WTC11 (cell line): ENCODE measurements around the gene PACS1. TPM values are rescaled to one million over a fixed set of nuclear protein-coding genes. Genes with fewer than 3 reads are reported as not detected.

Source experiments
- ARID4B ChIP-seq: sonication (generic); formaldehyde crosslinking; IDR thresholded peaks from 2 replicates; pipeline ENCODE4 v1.8.0; 2023; ENCODE audit warnings: missing genetic modification reagents, mild to moderate bottlenecking, borderline replicate concordance
- ATF2 ChIP-seq: sonication (generic); formaldehyde crosslinking; IDR thresholded peaks from 2 replicates; pipeline ENCODE4 v1.8.1; 2022; ENCODE audit warnings: low read depth, missing genetic modification reagents, borderline replicate concordance
- CBFB ChIP-seq: sonication (generic); formaldehyde crosslinking; IDR thresholded peaks from 2 replicates; pipeline ENCODE4 v1.8.1; 2022; ENCODE audit warnings: mild to moderate bottlenecking, low read depth, missing genetic modification reagents
- CREB1 ChIP-seq: sonication (generic); formaldehyde crosslinking; IDR thresholded peaks from 2 replicates; pipeline ENCODE4 v1.8.0; 2023; ENCODE audit warnings: mild to moderate bottlenecking, missing genetic modification reagents
- CREM ChIP-seq: sonication (generic); formaldehyde crosslinking; IDR thresholded peaks from 2 replicates; pipeline ENCODE4 v1.8.1; 2022; ENCODE audit warnings: mild to moderate bottlenecking, missing genetic modification reagents, moderate library complexity
- EMX1 ChIP-seq: fragments of 250-450 bp; sonication (Bioruptor Pico); IDR thresholded peaks from 2 replicates; pipeline ENCODE4 v1.8.0; 2021; ENCODE audit warnings: mild to moderate bottlenecking
- ESRRA ChIP-seq: sonication (generic); formaldehyde crosslinking; IDR thresholded peaks from 2 replicates; pipeline ENCODE4 v1.8.1; 2022; ENCODE audit warnings: mild to moderate bottlenecking, missing genetic modification reagents, borderline replicate concordance
- ETV6 ChIP-seq: sonication (generic); formaldehyde crosslinking; IDR thresholded peaks from 2 replicates; pipeline ENCODE4 v1.8.1; 2022; ENCODE audit warnings: mild to moderate bottlenecking, missing genetic modification reagents
- FOXJ3 ChIP-seq: sonication (generic); formaldehyde crosslinking; IDR thresholded peaks from 2 replicates; pipeline ENCODE4 v1.9.0; 2021; ENCODE audit warnings: missing genetic modification reagents, mild to moderate bottlenecking, borderline replicate concordance
- FOXK1 ChIP-seq: sonication (generic); formaldehyde crosslinking; IDR thresholded peaks from 2 replicates; pipeline ENCODE4 v1.8.0; 2022; ENCODE audit warnings: mild to moderate bottlenecking, moderate library complexity, missing genetic modification reagents
- GRHL2 ChIP-seq: fragments of 250-450 bp; sonication (Bioruptor Pico); IDR thresholded peaks from 2 replicates; pipeline ENCODE4 v1.8.0; 2022; ENCODE audit warnings: mild to moderate bottlenecking, moderate library complexity; ENCODE audit not compliant: insufficient replicate concordance, severe bottlenecking
- IRF2 ChIP-seq: sonication (generic); formaldehyde crosslinking; IDR thresholded peaks from 2 replicates; pipeline ENCODE4 v1.8.0; 2022; ENCODE audit warnings: low read depth, missing genetic modification reagents, borderline replicate concordance
- MXD4 ChIP-seq: fragments of 250-450 bp; sonication (Bioruptor Pico); IDR thresholded peaks from 2 replicates; pipeline ENCODE4 v1.8.0; 2021; ENCODE audit warnings: mild to moderate bottlenecking, moderate library complexity, borderline replicate concordance
- TEAD4 ChIP-seq: sonication (generic); formaldehyde crosslinking; IDR thresholded peaks from 2 replicates; pipeline ENCODE4 v1.8.0; 2022; ENCODE audit warnings: mild to moderate bottlenecking, missing genetic modification reagents
- ZNF121 ChIP-seq: sonication (generic); formaldehyde crosslinking; IDR thresholded peaks from 2 replicates; pipeline ENCODE4 v1.8.0; 2023; ENCODE audit warnings: missing genetic modification reagents
- ZNF219 ChIP-seq: sonication (generic); formaldehyde crosslinking; IDR thresholded peaks from 2 replicates; pipeline ENCODE4 v1.8.0; 2023; ENCODE audit warnings: missing genetic modification reagents, mild to moderate bottlenecking, borderline replicate concordance
- ZNF423 ChIP-seq: fragments of 250-450 bp; sonication (Bioruptor Pico); IDR thresholded peaks from 2 replicates; pipeline ENCODE4 v2.1.2; 2022; ENCODE audit warnings: mild to moderate bottlenecking, moderate library complexity
- ZNF425 ChIP-seq: fragments of 250-450 bp; sonication (Bioruptor Pico); conservative IDR thresholded peaks from 2 replicates; pipeline ENCODE4 v1.9.0; 2021; ENCODE audit warnings: mild to moderate bottlenecking
- ZNF532 ChIP-seq: fragments of 250-450 bp; sonication (Bioruptor Pico); IDR thresholded peaks from 2 replicates; pipeline ENCODE4 v1.9.0; 2021; ENCODE audit warnings: mild to moderate bottlenecking, borderline replicate concordance
- total RNA-seq: library from RNA; stranded (reverse); gene quantifications from 3 replicates; pipeline ENCODE4 v1.2.3, GENCODE V29; 2021
- TF ChIP-seq, protein P1 (sequence below): sonication (generic); formaldehyde crosslinking; IDR thresholded peaks from 2 replicates; pipeline ENCODE4 v1.8.1; 2022; ENCODE audit warnings: mild to moderate bottlenecking, missing genetic modification reagents, moderate library complexity, borderline replicate concordance
- TF ChIP-seq, protein P2 (sequence below): sonication (generic); formaldehyde crosslinking; IDR thresholded peaks from 2 replicates; pipeline ENCODE4 v1.8.1; 2023; ENCODE audit warnings: mild to moderate bottlenecking, missing genetic modification reagents

Gene PACS1
- total RNA-seq, 1 experiment from 2014 or later = 34.8 TPM

DNA sequence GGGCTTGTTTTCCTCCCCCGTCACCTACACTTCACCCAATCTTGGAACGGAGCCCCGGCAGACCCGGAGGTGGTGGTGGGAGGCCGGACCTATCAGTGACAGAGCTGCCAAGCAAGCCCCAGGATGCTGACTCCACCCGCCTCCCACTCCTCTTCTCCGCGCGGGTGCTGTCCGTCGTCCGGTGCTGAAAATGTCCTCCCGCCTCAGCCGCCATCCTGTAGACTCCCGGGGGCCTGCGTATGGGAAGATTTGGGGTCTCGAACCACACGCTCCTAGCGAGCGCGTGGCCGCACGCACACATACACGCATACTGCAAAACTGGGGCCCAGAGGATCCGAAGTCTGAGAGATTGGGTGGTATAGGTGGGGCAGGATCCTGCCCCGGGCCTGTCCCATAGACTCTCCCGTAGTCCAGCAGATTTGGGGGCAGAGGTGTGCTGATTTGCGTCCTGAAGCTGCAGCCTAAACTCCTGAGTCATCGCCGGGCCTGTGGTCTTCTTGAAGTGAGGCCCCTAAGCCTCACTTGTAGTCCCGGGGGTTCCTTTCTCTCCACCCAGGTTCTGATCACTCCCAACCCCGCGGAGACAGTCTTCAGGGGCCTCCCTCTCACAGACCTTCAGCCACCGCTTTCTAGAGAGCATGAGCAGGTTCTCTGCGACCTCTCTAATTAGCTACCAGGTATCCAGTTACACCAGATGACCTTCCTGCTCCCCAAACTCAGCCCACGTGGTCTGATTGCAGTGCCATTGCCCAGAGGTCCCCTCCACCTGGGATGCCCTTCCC, 219.7 kb downstream of the PACS1 start (continued):
- TF ChIP-seq MXD4 (CRISPR knock-in tag) = no peak
- no peak for TF ChIP-seq TEAD4 (CRISPR knock-in tag)
- peak; percentile 63; the same call in 1 of the 2 replicates for TF ChIP-seq ZNF219 (CRISPR knock-in tag)
- TF ChIP-seq, protein P1, sequence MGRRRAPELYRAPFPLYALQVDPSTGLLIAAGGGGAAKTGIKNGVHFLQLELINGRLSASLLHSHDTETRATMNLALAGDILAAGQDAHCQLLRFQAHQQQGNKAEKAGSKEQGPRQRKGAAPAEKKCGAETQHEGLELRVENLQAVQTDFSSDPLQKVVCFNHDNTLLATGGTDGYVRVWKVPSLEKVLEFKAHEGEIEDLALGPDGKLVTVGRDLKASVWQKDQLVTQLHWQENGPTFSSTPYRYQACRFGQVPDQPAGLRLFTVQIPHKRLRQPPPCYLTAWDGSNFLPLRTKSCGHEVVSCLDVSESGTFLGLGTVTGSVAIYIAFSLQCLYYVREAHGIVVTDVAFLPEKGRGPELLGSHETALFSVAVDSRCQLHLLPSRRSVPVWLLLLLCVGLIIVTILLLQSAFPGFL (CRISPR knock-in tag) = peak; percentile 84; the same call in 1 of the 2 replicates
- TF ChIP-seq FOXK1 (CRISPR knock-in tag) = no peak
- TF ChIP-seq CREB1 (CRISPR knock-in tag) = no peak
- TF ChIP-seq FOXJ3 = 0 out of 2 replicates have a peak, but pooled peaks have one; percentile 48
- peak; percentile 58; the same call in 1 of the 2 replicates for TF ChIP-seq ARID4B
- peak; percentile 42; the same call in 1 of the 2 replicates for TF ChIP-seq ZNF423 (CRISPR knock-in tag)
- no peak for TF ChIP-seq IRF2 (CRISPR knock-in tag)
- TF ChIP-seq EMX1 (CRISPR knock-in tag) = no peak
- TF ChIP-seq CBFB (CRISPR knock-in tag) = no peak
- TF ChIP-seq ZNF121 (CRISPR knock-in tag) = no peak
- TF ChIP-seq ETV6 (CRISPR knock-in tag) = peak; percentile 78
- peak; percentile 80 for TF ChIP-seq ESRRA (CRISPR knock-in tag)
- no peak for TF ChIP-seq ZNF425 (CRISPR knock-in tag)
- TF ChIP-seq, protein P2, sequence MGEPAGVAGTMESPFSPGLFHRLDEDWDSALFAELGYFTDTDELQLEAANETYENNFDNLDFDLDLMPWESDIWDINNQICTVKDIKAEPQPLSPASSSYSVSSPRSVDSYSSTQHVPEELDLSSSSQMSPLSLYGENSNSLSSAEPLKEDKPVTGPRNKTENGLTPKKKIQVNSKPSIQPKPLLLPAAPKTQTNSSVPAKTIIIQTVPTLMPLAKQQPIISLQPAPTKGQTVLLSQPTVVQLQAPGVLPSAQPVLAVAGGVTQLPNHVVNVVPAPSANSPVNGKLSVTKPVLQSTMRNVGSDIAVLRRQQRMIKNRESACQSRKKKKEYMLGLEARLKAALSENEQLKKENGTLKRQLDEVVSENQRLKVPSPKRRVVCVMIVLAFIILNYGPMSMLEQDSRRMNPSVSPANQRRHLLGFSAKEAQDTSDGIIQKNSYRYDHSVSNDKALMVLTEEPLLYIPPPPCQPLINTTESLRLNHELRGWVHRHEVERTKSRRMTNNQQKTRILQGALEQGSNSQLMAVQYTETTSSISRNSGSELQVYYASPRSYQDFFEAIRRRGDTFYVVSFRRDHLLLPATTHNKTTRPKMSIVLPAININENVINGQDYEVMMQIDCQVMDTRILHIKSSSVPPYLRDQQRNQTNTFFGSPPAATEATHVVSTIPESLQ (CRISPR knock-in tag) = no peak
- TF ChIP-seq GRHL2 (CRISPR knock-in tag) = no peak
- TF ChIP-seq ATF2 = no peak
- no peak for TF ChIP-seq CREM (CRISPR knock-in tag)
- no peak for TF ChIP-seq ZNF532 (CRISPR knock-in tag)
